ENCODE measurements around the gene BCAS1. TPM values are rescaled to one million over a fixed set of nuclear protein-coding genes. Genes with fewer than 3 reads are reported as not detected.

BCAS1 gene
- total RNA-seq, 1 donor from 2014 or later, result under 0.01 TPM

DNA sequence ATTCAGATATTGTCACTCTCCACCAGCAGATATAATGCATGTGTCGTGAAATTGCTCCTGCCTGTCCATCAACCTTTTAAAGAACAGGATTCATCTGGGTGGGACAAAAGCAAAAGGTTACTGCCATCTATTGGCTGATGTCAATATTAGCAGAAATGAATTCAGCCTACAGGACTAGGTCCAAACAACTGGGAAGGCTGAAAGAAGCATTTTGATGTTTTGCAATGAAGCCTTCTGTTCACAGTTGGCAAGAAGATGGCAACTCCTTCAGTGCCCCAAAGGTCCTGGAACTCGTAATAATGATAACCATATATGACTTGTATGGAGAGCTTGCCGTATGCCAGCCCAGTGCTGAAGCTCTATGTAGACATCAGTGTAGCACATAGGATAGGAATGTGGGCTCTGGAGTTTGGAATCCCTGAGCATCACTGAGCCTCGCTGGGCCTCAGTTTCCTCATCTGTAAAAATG lies 7.5 kb downstream of the BCAS1 start:
- TF ChIP-seq, protein P1, sequence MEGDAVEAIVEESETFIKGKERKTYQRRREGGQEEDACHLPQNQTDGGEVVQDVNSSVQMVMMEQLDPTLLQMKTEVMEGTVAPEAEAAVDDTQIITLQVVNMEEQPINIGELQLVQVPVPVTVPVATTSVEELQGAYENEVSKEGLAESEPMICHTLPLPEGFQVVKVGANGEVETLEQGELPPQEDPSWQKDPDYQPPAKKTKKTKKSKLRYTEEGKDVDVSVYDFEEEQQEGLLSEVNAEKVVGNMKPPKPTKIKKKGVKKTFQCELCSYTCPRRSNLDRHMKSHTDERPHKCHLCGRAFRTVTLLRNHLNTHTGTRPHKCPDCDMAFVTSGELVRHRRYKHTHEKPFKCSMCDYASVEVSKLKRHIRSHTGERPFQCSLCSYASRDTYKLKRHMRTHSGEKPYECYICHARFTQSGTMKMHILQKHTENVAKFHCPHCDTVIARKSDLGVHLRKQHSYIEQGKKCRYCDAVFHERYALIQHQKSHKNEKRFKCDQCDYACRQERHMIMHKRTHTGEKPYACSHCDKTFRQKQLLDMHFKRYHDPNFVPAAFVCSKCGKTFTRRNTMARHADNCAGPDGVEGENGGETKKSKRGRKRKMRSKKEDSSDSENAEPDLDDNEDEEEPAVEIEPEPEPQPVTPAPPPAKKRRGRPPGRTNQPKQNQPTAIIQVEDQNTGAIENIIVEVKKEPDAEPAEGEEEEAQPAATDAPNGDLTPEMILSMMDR (conservative IDR thresholded peaks at IDR 0.05; ENCODE audit: low read depth, low read length), result peak; percentile 81
- H3K4me3 ChIP-seq (ENCODE audit: low read depth, low read length), result no peak overlapping the region
- no peak for DNase-seq (ENCODE audit: low read depth)

- H3K4me3 ChIP-seq (ENCODE audit: low read depth, low read length), result no peak overlapping the region
- peak; percentile 86 for DNase-seq (ENCODE audit: low read depth)
- TF ChIP-seq, protein P1 (conservative IDR thresholded peaks at IDR 0.05; ENCODE audit: low read depth, low read length), result no peak
These were observed 9.1 kb downstream of the BCAS1 start for GRCh38 chr20:54061101-54061881.

- no peak for DNase-seq (ENCODE audit: low read depth)
- TF ChIP-seq, protein P1 (conservative IDR thresholded peaks at IDR 0.05; ENCODE audit: low read depth, low read length), result no peak
These were observed 10.6 kb downstream of the BCAS1 start for GRCh38 chr20:54059691-54060364.

GRCh38 chr20:54058420-54059139 lies 11.8 kb downstream of the BCAS1 start:
- DNase-seq (ENCODE audit: low read depth), result no peak
- TF ChIP-seq, protein P1 (conservative IDR thresholded peaks at IDR 0.05; ENCODE audit: low read depth, low read length), result no peak
- no peak overlapping the region for H3K4me3 ChIP-seq (ENCODE audit: low read depth, low read length)

More at GRCh38 chr20:54059691-54060364, 10.6 kb downstream of the BCAS1 start:
- no peak overlapping the region for H3K4me3 ChIP-seq (ENCODE audit: low read depth, low read length)

DNA sequence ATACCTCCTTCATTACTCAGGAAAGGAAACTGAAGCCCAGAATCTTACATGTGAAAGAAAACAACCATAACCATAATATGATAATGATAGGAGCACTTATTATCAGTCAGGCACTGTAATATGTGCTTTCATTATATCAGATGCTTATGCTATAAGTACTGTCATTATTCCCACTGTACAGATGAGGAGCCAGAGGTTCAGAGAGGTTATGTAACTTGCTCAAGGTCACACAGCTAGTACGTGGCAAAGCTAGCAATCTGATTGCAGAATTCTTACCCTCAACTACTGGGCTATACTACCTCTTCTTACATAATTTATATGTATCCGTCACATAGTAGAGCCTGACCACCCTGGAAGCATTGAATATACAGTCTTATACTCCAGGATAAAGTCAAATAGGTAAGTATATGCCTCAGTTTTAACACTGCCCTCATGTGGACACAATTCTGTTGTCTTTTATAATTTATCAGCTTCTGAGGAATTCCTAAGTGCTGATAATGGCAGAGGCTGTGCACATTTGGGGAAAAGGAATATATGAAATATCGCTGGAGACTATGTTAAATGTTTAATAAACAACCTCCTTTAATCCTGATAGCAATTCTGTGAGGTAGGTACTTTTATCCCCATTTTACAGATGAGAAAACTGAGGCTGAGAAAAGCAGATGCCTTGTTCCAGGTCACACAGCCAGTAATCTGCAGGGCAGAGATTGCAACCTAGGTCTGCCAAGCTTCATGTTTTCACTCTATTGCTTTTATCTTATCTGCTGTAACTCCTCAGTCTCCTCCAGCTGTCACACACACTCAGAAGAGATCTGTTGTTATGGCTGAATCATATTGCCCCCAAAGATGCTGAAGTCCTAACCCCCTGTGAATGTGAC lies 13.4 kb downstream of the BCAS1 start:
- DNase-seq (ENCODE audit: low read depth), result no peak
- H3K4me3 ChIP-seq (ENCODE audit: low read depth, low read length), result no peak overlapping the region
- TF ChIP-seq, protein P1 (conservative IDR thresholded peaks at IDR 0.05; ENCODE audit: low read depth, low read length), result peak; percentile 27

DNA sequence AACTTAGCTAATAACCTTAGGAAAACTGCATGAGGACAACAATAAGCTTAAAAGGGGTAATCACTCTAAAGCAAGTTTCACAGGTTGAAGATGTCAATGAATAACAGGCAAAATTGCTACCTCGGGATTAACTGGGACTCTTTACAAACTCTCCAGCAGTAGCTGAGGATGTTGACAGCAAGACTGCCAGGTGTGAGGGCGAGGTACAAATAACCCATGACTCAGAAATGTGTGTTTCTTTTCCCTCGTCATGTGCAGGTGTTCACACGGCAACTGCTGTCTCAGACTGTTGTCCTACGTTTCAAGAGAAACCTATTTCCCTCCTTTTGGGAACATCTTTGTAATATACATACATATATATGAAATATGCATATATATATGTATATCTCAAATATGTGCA lies 15.9 kb downstream of the BCAS1 start:
- H3K4me3 ChIP-seq (ENCODE audit: low read depth, low read length), result no peak overlapping the region
- DNase-seq (ENCODE audit: low read depth), result no peak
- TF ChIP-seq, protein P1 (conservative IDR thresholded peaks at IDR 0.05; ENCODE audit: low read depth, low read length), result no peak
